GM12878 (cell line): ENCODE results near the gene BARHL1. TPM values are rescaled to one million over a fixed set of nuclear protein-coding genes. Genes with fewer than 3 reads are reported as not detected.

ENCODE experiments used
- ATAC-seq: fragments of 200-7000 bp; cut with Tn5 transposase; 3 replicates; pipeline ENCODE4 v1.9.1; 2020; ENCODE audit warnings: mild to moderate bottlenecking, moderate library complexity
- BruUV-seq: library from RNA; stranded (reverse); fragments of 400-500 nt; replicated peaks from 2 replicates; lab custom pipeline; 2021; lab: Mats Ljungman, UMichigan
- CTCF ChIA-PET: fragments of 300-600 bp; sonication (Branson Sonifier 250); formaldehyde crosslinking; extraction: SDS; loops from one replicate; lab custom pipeline; 2021; ENCODE audit warnings: inconsistent platforms; lab: Yijun Ruan, JAX
- POLR2A ChIA-PET: fragments of 350-600 bp; formaldehyde crosslinking; extraction: SDS; loops from one replicate; lab custom pipeline; 2021; ENCODE audit warnings: inconsistent platforms; lab: Charles Lee
- RAD21 ChIA-PET: fragments of 300-600 bp; sonication (Branson Sonifier 250); formaldehyde crosslinking; loops from one replicate; lab custom pipeline; 2023; ENCODE audit warnings: antibody characterized with exemption; ENCODE audit not compliant: unreplicated experiment; lab: Charles Lee
- SMC1A ChIA-PET: fragments of 300-600 bp; sonication (Branson Sonifier 250); formaldehyde crosslinking; loops from one replicate; lab custom pipeline; 2023; ENCODE audit not compliant: unreplicated experiment, uncharacterized antibody; lab: Charles Lee
- DNase-seq: peaks from one replicate; pipeline ENCODE4 v3.0.0-alpha.2; 2011; ENCODE audit warnings: low read depth, low spot score
- FAIRE-seq: peaks from 3 replicates; lab custom pipeline; 2011; peaks lifted over from hg19 to GRCh38; lab: Jason Lieb, UNC
- H2AFZ ChIP-seq: 2 replicates; pipeline ENCODE4 v1.6.0; 2011; ENCODE audit warnings: low read depth, low read length, control low read depth; ENCODE audit not compliant: control insufficient read depth
- H3K27ac ChIP-seq: 2 replicates; pipeline ENCODE4 v1.5.1; 2011; ENCODE audit warnings: control low read depth; ENCODE audit not compliant: control insufficient read depth, insufficient read depth
- H3K27me3 ChIP-seq, 2 experiments: replicated peaks in 1 of 2; 2 replicates each; pipeline versions ENCODE4 v1.6.0 to v1.6.1; 2011; ENCODE audit warnings: low read length in 1 of 2; ENCODE audit not compliant: control insufficient read depth in 2 of 2, insufficient read depth in 2 of 2
- H3K36me3 ChIP-seq, 2 experiments: 2 replicates each; pipeline ENCODE4 v1.5.1; 2011; ENCODE audit warnings: low read length in 1 of 2; ENCODE audit not compliant: control insufficient read depth in 2 of 2, insufficient read depth in 2 of 2
- H3K4me1 ChIP-seq: 2 replicates; pipeline ENCODE4 v1.6.1; 2011; ENCODE audit warnings: mild to moderate bottlenecking, low read length, moderate library complexity, mixed read lengths; ENCODE audit not compliant: control insufficient read depth, insufficient read depth
- H3K4me2 ChIP-seq: 2 replicates; pipeline ENCODE4 v1.6.0; 2011; ENCODE audit warnings: control low read depth; ENCODE audit not compliant: control insufficient read depth, insufficient read depth
- H3K4me3 ChIP-seq: fragments of 200-600 bp; sonication (generic); 2 replicates; pipeline ENCODE4 v1.5.1; 2016
- H3K79me2 ChIP-seq: 2 replicates; pipeline ENCODE4 v1.6.0; 2011; ENCODE audit warnings: low read length; ENCODE audit not compliant: control insufficient read depth, insufficient read depth
- H3K9ac ChIP-seq: 2 replicates; pipeline ENCODE4 v1.8.0; 2011; ENCODE audit warnings: low read length, control low read depth, mixed read lengths; ENCODE audit not compliant: control insufficient read depth, insufficient read depth
- H3K9me3 ChIP-seq: replicated peaks from 3 replicates; pipeline ENCODE4 v1.5.1; 2011; ENCODE audit warnings: mild to moderate bottlenecking, low read length; ENCODE audit not compliant: control insufficient read depth, insufficient read depth
- H4K20me1 ChIP-seq: 2 replicates; pipeline ENCODE4 v1.6.0; 2011; ENCODE audit not compliant: control insufficient read depth, insufficient read depth
- BCLAF1 ChIP-seq: fragments of 450-650 bp; IDR thresholded peaks from 2 replicates; pipeline ENCODE4 v1.6.1; 2017; ENCODE audit warnings: antibody characterized with exemption, mild to moderate bottlenecking, moderate library complexity
- CBX5 ChIP-seq: sonication (generic); IDR thresholded peaks from 2 replicates; pipeline ENCODE4 v1.6.1; 2016; ENCODE audit warnings: low read depth, moderate library complexity, mild to moderate bottlenecking, inconsistent platforms
- CEBPZ ChIP-seq: fragments of 150-350 bp; IDR thresholded peaks from 2 replicates; pipeline ENCODE4 v1.6.1; 2016; ENCODE audit warnings: low read depth, low read length
- CHD1 ChIP-seq: IDR thresholded peaks from 2 replicates; pipeline ENCODE4 v1.6.1; 2012; ENCODE audit warnings: low read depth, low read length, improper control_type of control experiment
- CHD4 ChIP-seq: fragments of 200-600 bp; sonication (generic); IDR thresholded peaks from 2 replicates; pipeline ENCODE4 v1.6.1; 2016; ENCODE audit warnings: mild to moderate bottlenecking
- EGR1 ChIP-seq, 2 experiments: IDR thresholded peaks; 1 replicate in 1 of 2; 2 replicates in 1 of 2; pipeline ENCODE4 v1.6.1; 2011 to 2012; ENCODE audit warnings: low read depth in 2 of 2, low read length in 2 of 2, borderline replicate concordance in 1 of 2, mild to moderate bottlenecking in 1 of 2, moderate library complexity in 1 of 2
- FOXM1 ChIP-seq: IDR thresholded peaks from 2 replicates; pipeline ENCODE4 v1.6.1; 2012; ENCODE audit warnings: low read depth, mild to moderate bottlenecking, inconsistent platforms, low read length, moderate library complexity
- LARP7 ChIP-seq: fragments of 450-650 bp; IDR thresholded peaks from 2 replicates; pipeline ENCODE4 v1.6.1; 2017; ENCODE audit warnings: mild to moderate bottlenecking
- NR2C1 ChIP-seq: fragments of 450-650 bp; IDR thresholded peaks from 2 replicates; pipeline ENCODE4 v1.6.1; 2017; ENCODE audit warnings: antibody characterized with exemption, mild to moderate bottlenecking, moderate library complexity
- RFX5 ChIP-seq: IDR thresholded peaks from 2 replicates; pipeline ENCODE4 v1.6.1; 2011; ENCODE audit warnings: low read depth, low read length, improper control_type of control experiment
- SPI1 ChIP-seq: IDR thresholded peaks from 2 replicates; pipeline ENCODE4 v1.6.1; 2011; ENCODE audit warnings: low read depth, mild to moderate bottlenecking, low read length, moderate library complexity, borderline replicate concordance; ENCODE audit not compliant: insufficient read depth
- ZBTB33 ChIP-seq: fragments of 450-650 bp; IDR thresholded peaks from 2 replicates; pipeline ENCODE4 v1.6.1; 2017; ENCODE audit warnings: mild to moderate bottlenecking
- WGBS: methylation state at CpG from one replicate; pipeline ENCODE4 v1.1.6; 2016; ENCODE audit warnings: low lambda C conversion rate; ENCODE audit not compliant: insufficient replicate concordance, insufficient coverage; ENCODE audit errors: missing lambda C conversion rate; 5-methylcytosine and 5-hydroxymethylcytosine counted together
- in situ Hi-C: fragments of 300-500 bp; cut with MboI; formaldehyde crosslinking; loops from 9 replicates; pipeline ENCODE4 v1.14.3; 2018; ENCODE audit warnings: mixed read lengths
- intact Hi-C: fragments of 100-400 bp; cut with micrococcal nuclease; formaldehyde crosslinking; loops from one replicate; pipeline ENCODE4 v1.14.2; 2022; ENCODE audit not compliant: unreplicated experiment
- polyA plus RNA-seq, 11 experiments: library from polyadenylated mRNA; depleted of rRNA in 4 of 11; unstranded in 6 of 11; stranded (reverse) in 5 of 11; fragments of >200 nt; fragmentation: Nextera tagmentation in 4 of 11; fragmentation: Illumina TruSeq in 1 of 11; extraction: Ambion mirVana in 4 of 11; extraction: Trizol in 1 of 11; gene quantifications; 1 replicate in 1 of 11; 2 replicates in 10 of 11; pipeline versions ENCODE4 v1.2.1 to v1.2.3, GENCODE V29; 2011 to 2016; ENCODE audit warnings: inconsistent platforms in 2 of 11, missing spikeins in 2 of 11, low read depth in 1 of 11
- total RNA-seq, 4 experiments: library from RNA; depleted of rRNA in 3 of 4; stranded (reverse); fragments of >200 nt in 3 of 4; fragmentation: Illumina TruSeq in 1 of 4; extraction: Trizol in 1 of 4; gene quantifications; 2 replicates each; pipeline versions ENCODE4 v1.2.1 to v1.2.3, GENCODE V29; 2013 to 2021

The BARHL1 gene
- total and polyA plus RNA-seq, 10 of the 15 experiments (the other 5 are each of a cell fraction or from before 2014, with no cell fraction given), result not detected

- no peak for TF ChIP-seq LARP7
- no peak for TF ChIP-seq SPI1
- no peak for TF ChIP-seq BCLAF1
- TF ChIP-seq ZBTB33, result no peak
- no peak for TF ChIP-seq CHD4
- no peak for TF ChIP-seq CEBPZ
- no peak for TF ChIP-seq NR2C1
- no peak for TF ChIP-seq RFX5
- TF ChIP-seq EGR1 (IDR thresholded peaks at IDR 0.05; ENCODE audit: borderline replicate concordance in 1 of 2, low read depth in 2 of 2, low read length in 2 of 2), result no peak
- TF ChIP-seq CBX5, result no peak
- no peak for TF ChIP-seq FOXM1
- no peak for TF ChIP-seq CHD1
- H3K79me2 ChIP-seq, result no peaks in the 10 kb centered on the region
- ChIA-PET SMC1A (no interaction called here), CTCF (no interaction called here), RAD21 (no interaction called here), POLR2A (no interaction called here)
- H2AFZ ChIP-seq, result no peak overlapping the region
- 42% methylated on average over 27 of the region's 37 CpGs for WGBS
- intact Hi-C loops, result no loop called here
- no peaks in the 10 kb centered on the region for H3K4me1 ChIP-seq
- in situ Hi-C loops, result no loop called here
- H3K4me3 ChIP-seq, result no peak overlapping the region
- no peak overlapping the region for H3K9ac ChIP-seq
- no peak overlapping the region for H3K4me2 ChIP-seq
- no peak overlapping the region for H3K27ac ChIP-seq
- FAIRE-seq (no peak), ATAC-seq (no peak), DNase-seq (no peak)
- peaks cover 27 to 41% of the 10 kb centered on the region in 2 experiments for H3K27me3 ChIP-seq
- no TSS peak for BruUV-seq
- H3K9me3 ChIP-seq, result no peaks in the 10 kb centered on the region
- H3K36me3 ChIP-seq, result no peaks in the 10 kb centered on the region
- H4K20me1 ChIP-seq, result peaks cover 5% of the 10 kb centered on the region
Measured at GRCh38 chr9:132582786-132583583, 579 bp downstream of the BARHL1 start.
